Panc1 (cell line): ENCODE measurements around the gene PRKCA. TPM values are rescaled to one million over a fixed set of nuclear protein-coding genes. Genes with fewer than 3 reads are reported as not detected.

Experiments
- ATAC-seq: fragments of 200-7000 bp; cut with Tn5 transposase; 2 replicates; pipeline ENCODE4 v1.9.1; 2020; ENCODE audit warnings: mild to moderate bottlenecking, moderate library complexity
- BruUV-seq: library from RNA; stranded (reverse); fragments of 400-500 nt; replicated peaks from 2 replicates; lab custom pipeline; 2021; lab: Mats Ljungman, UMichigan
- CTCF ChIA-PET: fragments of 300-600 bp; sonication (Branson Sonifier 250); formaldehyde crosslinking; loops from one replicate; lab custom pipeline; 2022; ENCODE audit warnings: antibody characterized with exemption; lab: Charles Lee
- POLR2A ChIA-PET: fragments of 300-600 bp; sonication (Branson Sonifier 250); formaldehyde crosslinking; loops from one replicate; lab custom pipeline; 2022; ENCODE audit warnings: antibody characterized with exemption; lab: Charles Lee
- DNase-seq: peaks from one replicate; pipeline ENCODE4 v3.0.0-alpha.2; 2010; ENCODE audit warnings: low read depth, low spot score
- H3K27ac ChIP-seq: 2 replicates; pipeline ENCODE4 v1.5.1; 2011; ENCODE audit warnings: mild to moderate bottlenecking, low read length, inconsistent platforms
- H3K27me3 ChIP-seq: fragments of 200-500 bp; sonication (Bioruptor generic); 2 replicates; pipeline ENCODE4 v1.6.0; 2014; ENCODE audit warnings: low read length, inconsistent platforms; ENCODE audit not compliant: control insufficient read depth, insufficient read depth
- H3K36me3 ChIP-seq: fragments of 200-500 bp; sonication (Bioruptor generic); 2 replicates; pipeline ENCODE4 v1.5.1; 2014; ENCODE audit warnings: inconsistent platforms, mild to moderate bottlenecking, low read length, moderate library complexity; ENCODE audit not compliant: control insufficient read depth, insufficient read depth
- H3K4me1 ChIP-seq: 2 replicates; pipeline ENCODE4 v1.5.1; 2011; ENCODE audit warnings: inconsistent platforms, mild to moderate bottlenecking, low read length, moderate library complexity; ENCODE audit not compliant: control insufficient read depth, insufficient read depth
- H3K4me3 ChIP-seq, 2 experiments: 2 replicates each; pipeline ENCODE4 v1.5.1; 2011 to 2012; ENCODE audit warnings: low read depth in 2 of 2, low read length in 2 of 2, mild to moderate bottlenecking in 2 of 2, inconsistent platforms in 1 of 2, moderate library complexity in 1 of 2
- H3K9me3 ChIP-seq: fragments of 200-500 bp; sonication (Bioruptor generic); 2 replicates; pipeline ENCODE4 v1.5.1; 2014; ENCODE audit warnings: low read depth, mild to moderate bottlenecking, inconsistent platforms, low read length, moderate library complexity; ENCODE audit not compliant: control insufficient read depth, insufficient read depth
- POLR2AphosphoS5 ChIP-seq: IDR thresholded peaks from 2 replicates; pipeline ENCODE4 v1.6.1; 2012; ENCODE audit warnings: mild to moderate bottlenecking, low read depth, low read length, moderate library complexity
- SIN3A ChIP-seq: IDR thresholded peaks from 2 replicates; pipeline ENCODE4 v1.6.1; 2012; ENCODE audit warnings: low read depth, mild to moderate bottlenecking, low read length, moderate library complexity, borderline replicate concordance; ENCODE audit not compliant: insufficient read depth
- TCF7L2 ChIP-seq: IDR thresholded peaks from 2 replicates; pipeline ENCODE4 v1.6.1; 2011; ENCODE audit warnings: mild to moderate bottlenecking, low read depth, low read length, inconsistent platforms
- in situ Hi-C: cut with HindIII; loops from 2 replicates; pipeline ENCODE4 v1.10.0; 2016; ENCODE audit warnings: low sequenced_read_pairs, low pct_unique_long_range_greater_than_20kb
- intact Hi-C: fragments of 100-400 bp; cut with micrococcal nuclease; formaldehyde crosslinking; loops from one replicate; pipeline ENCODE4 v1.10.0; 2022; ENCODE audit not compliant: unreplicated experiment
- total RNA-seq: library from RNA; stranded (reverse); gene quantifications from one replicate; pipeline ENCODE4 v1.2.1, GENCODE V29; 2021; ENCODE audit not compliant: unreplicated experiment
- TF ChIP-seq, protein P1 (sequence below): fragments of 450-650 bp; IDR thresholded peaks from 2 replicates; pipeline ENCODE4 v1.5.1; 2017; ENCODE audit warnings: mild to moderate bottlenecking
- TF ChIP-seq, protein P2 (sequence below), 2 experiments: IDR thresholded peaks; 2 replicates each; pipeline ENCODE4 v1.6.1; 2011 to 2012; ENCODE audit warnings: low read depth in 2 of 2, control low read depth in 1 of 2, low read length in 1 of 2, mild to moderate bottlenecking in 1 of 2, moderate library complexity in 1 of 2; ENCODE audit not compliant: insufficient read depth in 1 of 2

The PRKCA gene
- total RNA-seq, 1 experiment from 2014 or later: 53.0 TPM

DNA sequence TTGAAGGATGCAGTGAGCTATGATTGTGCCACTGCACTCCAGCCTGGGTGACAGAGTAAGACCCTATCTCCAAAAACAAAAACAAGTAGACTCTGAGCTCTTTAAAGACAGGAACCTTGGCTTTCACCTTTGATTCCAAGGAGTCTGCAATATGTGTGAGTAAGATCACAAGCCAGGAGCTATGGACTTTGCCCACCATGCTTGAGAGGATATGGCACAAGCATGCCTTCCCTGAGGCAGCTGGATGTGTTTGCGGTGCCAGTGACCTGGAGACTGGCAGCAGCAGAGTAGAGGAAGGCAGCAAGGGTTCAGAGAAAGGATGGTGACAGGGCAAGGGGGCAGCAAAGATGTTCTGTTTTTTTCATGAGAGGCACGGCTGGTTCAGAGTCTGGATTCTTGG, 14.5 kb upstream of the PRKCA start:
- CTCF ChIA-PET: no interaction called here
- intact Hi-C loops (no loop called here), in situ Hi-C loops (no loop called here)
- TF ChIP-seq TCF7L2: no peak
- no peak for TF ChIP-seq POLR2AphosphoS5
- TF ChIP-seq SIN3A: no peak
- TF ChIP-seq, protein P1, sequence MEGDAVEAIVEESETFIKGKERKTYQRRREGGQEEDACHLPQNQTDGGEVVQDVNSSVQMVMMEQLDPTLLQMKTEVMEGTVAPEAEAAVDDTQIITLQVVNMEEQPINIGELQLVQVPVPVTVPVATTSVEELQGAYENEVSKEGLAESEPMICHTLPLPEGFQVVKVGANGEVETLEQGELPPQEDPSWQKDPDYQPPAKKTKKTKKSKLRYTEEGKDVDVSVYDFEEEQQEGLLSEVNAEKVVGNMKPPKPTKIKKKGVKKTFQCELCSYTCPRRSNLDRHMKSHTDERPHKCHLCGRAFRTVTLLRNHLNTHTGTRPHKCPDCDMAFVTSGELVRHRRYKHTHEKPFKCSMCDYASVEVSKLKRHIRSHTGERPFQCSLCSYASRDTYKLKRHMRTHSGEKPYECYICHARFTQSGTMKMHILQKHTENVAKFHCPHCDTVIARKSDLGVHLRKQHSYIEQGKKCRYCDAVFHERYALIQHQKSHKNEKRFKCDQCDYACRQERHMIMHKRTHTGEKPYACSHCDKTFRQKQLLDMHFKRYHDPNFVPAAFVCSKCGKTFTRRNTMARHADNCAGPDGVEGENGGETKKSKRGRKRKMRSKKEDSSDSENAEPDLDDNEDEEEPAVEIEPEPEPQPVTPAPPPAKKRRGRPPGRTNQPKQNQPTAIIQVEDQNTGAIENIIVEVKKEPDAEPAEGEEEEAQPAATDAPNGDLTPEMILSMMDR: no peak
- TF ChIP-seq, protein P2, sequence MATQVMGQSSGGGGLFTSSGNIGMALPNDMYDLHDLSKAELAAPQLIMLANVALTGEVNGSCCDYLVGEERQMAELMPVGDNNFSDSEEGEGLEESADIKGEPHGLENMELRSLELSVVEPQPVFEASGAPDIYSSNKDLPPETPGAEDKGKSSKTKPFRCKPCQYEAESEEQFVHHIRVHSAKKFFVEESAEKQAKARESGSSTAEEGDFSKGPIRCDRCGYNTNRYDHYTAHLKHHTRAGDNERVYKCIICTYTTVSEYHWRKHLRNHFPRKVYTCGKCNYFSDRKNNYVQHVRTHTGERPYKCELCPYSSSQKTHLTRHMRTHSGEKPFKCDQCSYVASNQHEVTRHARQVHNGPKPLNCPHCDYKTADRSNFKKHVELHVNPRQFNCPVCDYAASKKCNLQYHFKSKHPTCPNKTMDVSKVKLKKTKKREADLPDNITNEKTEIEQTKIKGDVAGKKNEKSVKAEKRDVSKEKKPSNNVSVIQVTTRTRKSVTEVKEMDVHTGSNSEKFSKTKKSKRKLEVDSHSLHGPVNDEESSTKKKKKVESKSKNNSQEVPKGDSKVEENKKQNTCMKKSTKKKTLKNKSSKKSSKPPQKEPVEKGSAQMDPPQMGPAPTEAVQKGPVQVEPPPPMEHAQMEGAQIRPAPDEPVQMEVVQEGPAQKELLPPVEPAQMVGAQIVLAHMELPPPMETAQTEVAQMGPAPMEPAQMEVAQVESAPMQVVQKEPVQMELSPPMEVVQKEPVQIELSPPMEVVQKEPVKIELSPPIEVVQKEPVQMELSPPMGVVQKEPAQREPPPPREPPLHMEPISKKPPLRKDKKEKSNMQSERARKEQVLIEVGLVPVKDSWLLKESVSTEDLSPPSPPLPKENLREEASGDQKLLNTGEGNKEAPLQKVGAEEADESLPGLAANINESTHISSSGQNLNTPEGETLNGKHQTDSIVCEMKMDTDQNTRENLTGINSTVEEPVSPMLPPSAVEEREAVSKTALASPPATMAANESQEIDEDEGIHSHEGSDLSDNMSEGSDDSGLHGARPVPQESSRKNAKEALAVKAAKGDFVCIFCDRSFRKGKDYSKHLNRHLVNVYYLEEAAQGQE (IDR thresholded peaks at IDR 0.05; ENCODE audit: insufficient read depth in 1 of 2, low read depth in 2 of 2, low read length in 1 of 2): no peak
- Histone ChIP-seq H3K4me3 (no peak overlapping the region), H3K36me3 (no peaks in the 10 kb centered on the region), H3K27me3 (no peaks in the 10 kb centered on the region), H3K9me3 (no peaks in the 10 kb centered on the region), H3K4me1 (no peaks in the 10 kb centered on the region), H3K27ac (no peak overlapping the region)
- DNase-seq (no peak), ATAC-seq (no peak)
- POLR2A ChIA-PET: interaction anchor here (0.5 kb wide), 1 partner anchor 1181 kb away, joined by 18 read pairs; no protein-coding TSS in a partner anchor
- no TSS peak for BruUV-seq

DNA sequence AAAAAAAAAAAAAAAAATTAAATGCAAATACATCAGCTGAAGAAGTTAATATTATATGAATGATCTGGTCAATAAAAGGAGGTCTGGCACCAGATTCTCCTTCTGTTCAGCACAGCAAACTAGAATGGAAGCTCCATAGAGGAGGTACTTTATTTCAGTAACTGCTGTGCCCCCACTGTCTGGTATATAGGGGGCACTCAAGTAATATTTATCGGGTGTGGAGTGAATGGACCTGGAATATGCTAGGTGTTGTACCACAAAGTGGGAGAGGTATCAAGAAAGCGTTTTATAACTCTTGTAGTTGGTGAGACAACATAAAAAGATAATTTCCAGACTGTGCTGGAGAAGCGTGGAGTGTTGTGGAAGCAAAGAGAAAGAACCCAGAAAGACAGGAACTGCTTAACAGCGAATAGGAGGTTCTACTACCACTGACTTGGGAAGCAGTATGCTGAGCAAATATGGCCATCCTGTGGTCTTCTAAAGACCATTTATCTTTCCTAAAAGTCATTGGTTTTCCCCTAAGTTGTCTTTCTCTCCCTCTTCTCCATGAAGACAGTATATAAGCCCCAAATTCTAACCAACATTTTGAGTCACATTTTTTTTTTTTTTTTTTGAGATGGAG, 12.2 kb upstream of the PRKCA start:
- Histone ChIP-seq H3K4me3 (no peak overlapping the region), H3K27ac (no peak overlapping the region), H3K4me1 (no peaks in the 10 kb centered on the region), H3K27me3 (no peaks in the 10 kb centered on the region), H3K9me3 (no peaks in the 10 kb centered on the region), H3K36me3 (no peaks in the 10 kb centered on the region)
- ChIA-PET CTCF (no interaction called here), POLR2A (no interaction called here)
- ATAC-seq (peak; percentile 66; the same call in 1 of the 2 replicates), DNase-seq (no peak)
- no peak for TF ChIP-seq SIN3A
- no peak for TF ChIP-seq TCF7L2
- TF ChIP-seq, protein P1: no peak
- TF ChIP-seq, protein P2 (IDR thresholded peaks at IDR 0.05; ENCODE audit: insufficient read depth in 1 of 2, low read depth in 2 of 2, low read length in 1 of 2): no peak
- TF ChIP-seq POLR2AphosphoS5: no peak
- intact Hi-C loops (no loop called here), in situ Hi-C loops (no loop called here)
- BruUV-seq: no TSS peak
